ENCODE data around the gene CASP8. TPM values are rescaled to one million over a fixed set of nuclear protein-coding genes. Genes with fewer than 3 reads are reported as not detected.
"Not testable (repeated sequence)": the region's sequence is repeated elsewhere in the genome, so short reads cannot be mapped to it uniquely, and the experiment has no call there.

The CASP8 gene
- total RNA-seq, 1 donor from 2014 or later: 27.6 TPM

- no peak for TF ChIP-seq CTCF (IDR thresholded peaks at IDR 0.05; ENCODE audit: insufficient read depth, low read length, severe bottlenecking)
- Histone ChIP-seq H3K4me3 (ENCODE audit: low read depth, low read length) (no peak overlapping the region), H3K27me3 (ENCODE audit: control insufficient read depth, insufficient read depth, low read length) (no peaks in the 10 kb centered on the region), H3K36me3 (ENCODE audit: control insufficient read depth, insufficient read depth, low read length) (no peaks in the 10 kb centered on the region)
- no peak for FAIRE-seq
- DNase-seq (ENCODE audit: low read depth): no peak
These were observed 22.7 kb upstream of the CASP8 start for GRCh38 chr2:201237486-201238123.

- not testable (repeated sequence) for H3K4me3 ChIP-seq (ENCODE audit: low read depth, low read length); FAIRE-seq; H3K36me3 ChIP-seq (ENCODE audit: control insufficient read depth, insufficient read depth, low read length); DNase-seq (ENCODE audit: low read depth); H3K27me3 ChIP-seq (ENCODE audit: control insufficient read depth, insufficient read depth, low read length)
These were observed 21.0 kb upstream of the CASP8 start for GRCh38 chr2:201239167-201239935.

- no peaks in the 10 kb centered on the region for H3K36me3 ChIP-seq (ENCODE audit: control insufficient read depth, insufficient read depth, low read length)
- H3K27me3 ChIP-seq (ENCODE audit: control insufficient read depth, insufficient read depth, low read length): no peaks in the 10 kb centered on the region
- TF ChIP-seq CTCF (IDR thresholded peaks at IDR 0.05; ENCODE audit: insufficient read depth, low read length, severe bottlenecking): no peak
- DNase-seq (ENCODE audit: low read depth): no peak
- FAIRE-seq: no peak
- no peak overlapping the region for H3K4me3 ChIP-seq (ENCODE audit: low read depth, low read length)
These were observed 17.6 kb upstream of the CASP8 start for GRCh38 chr2:201242571-201243277.

- no peaks in the 10 kb centered on the region for H3K27me3 ChIP-seq (ENCODE audit: control insufficient read depth, insufficient read depth, low read length)
- no peak for TF ChIP-seq CTCF (IDR thresholded peaks at IDR 0.05; ENCODE audit: insufficient read depth, low read length, severe bottlenecking)
- no peaks in the 10 kb centered on the region for H3K36me3 ChIP-seq (ENCODE audit: control insufficient read depth, insufficient read depth, low read length)
- DNase-seq (ENCODE audit: low read depth) (no peak), FAIRE-seq (no peak)
- no peak overlapping the region for H3K4me3 ChIP-seq (ENCODE audit: low read depth, low read length)
These were observed 15.5 kb upstream of the CASP8 start for GRCh38 chr2:201244829-201245228.

GRCh38 chr2:201246280-201246679 lies 14.1 kb upstream of the CASP8 start:
- H3K27me3 ChIP-seq (ENCODE audit: control insufficient read depth, insufficient read depth, low read length): no peaks in the 10 kb centered on the region
- no peaks in the 10 kb centered on the region for H3K36me3 ChIP-seq (ENCODE audit: control insufficient read depth, insufficient read depth, low read length)
- TF ChIP-seq CTCF (IDR thresholded peaks at IDR 0.05; ENCODE audit: insufficient read depth, low read length, severe bottlenecking): no peak
- H3K4me3 ChIP-seq (ENCODE audit: low read depth, low read length): no peak overlapping the region
- DNase-seq (ENCODE audit: low read depth): no peak
- FAIRE-seq: no peak

GRCh38 chr2:201248288-201248844 lies 12.0 kb upstream of the CASP8 start:
- DNase-seq (ENCODE audit: low read depth): no peak
- FAIRE-seq: no peak
- Histone ChIP-seq H3K36me3 (ENCODE audit: control insufficient read depth, insufficient read depth, low read length) (no peaks in the 10 kb centered on the region), H3K4me3 (ENCODE audit: low read depth, low read length) (no peak overlapping the region), H3K27me3 (ENCODE audit: control insufficient read depth, insufficient read depth, low read length) (no peaks in the 10 kb centered on the region)
- no peak for TF ChIP-seq CTCF (IDR thresholded peaks at IDR 0.05; ENCODE audit: insufficient read depth, low read length, severe bottlenecking)

Measured in bronchial epithelial cell (primary cell).